MCF 10A (cell line): ENCODE measurements around the gene WWOX. TPM values are rescaled to one million over a fixed set of nuclear protein-coding genes. Genes with fewer than 3 reads are reported as not detected.

ENCODE experiments used
- BruUV-seq: library from RNA; stranded (reverse); fragments of 400-500 nt; replicated peaks from 2 replicates; lab custom pipeline; 2021; lab: Mats Ljungman, UMichigan
- CTCF ChIA-PET: fragments of 300-600 bp; sonication (Branson Sonifier 250); formaldehyde crosslinking; extraction: SDS; loops from one replicate; lab custom pipeline; 2021; ENCODE audit warnings: antibody characterized with exemption, inconsistent platforms; lab: Yijun Ruan, JAX
- POLR2A ChIA-PET: fragments of 300-600, 350-650 bp; sonication (Branson Sonifier 250); formaldehyde crosslinking; extraction: SDS; loops from one replicate; lab custom pipeline; 2020; ENCODE audit warnings: antibody characterized with exemption, inconsistent platforms; lab: Yijun Ruan, JAX
- DNase-seq: peaks from one replicate; pipeline ENCODE4 v3.0.0-alpha.2; 2018; ENCODE audit not compliant: unreplicated experiment
- H3K27ac Mint-ChIP-seq: one replicate; pipeline ENCODE4 v1.8.0; 2022; ENCODE audit warnings: mild to moderate bottlenecking, low read depth, mixed read lengths; ENCODE audit not compliant: unreplicated experiment
- H3K27me3 Mint-ChIP-seq: one replicate; pipeline ENCODE4 v1.8.0; 2022; ENCODE audit warnings: mixed read lengths; ENCODE audit not compliant: insufficient read depth, unreplicated experiment
- H3K36me3 Mint-ChIP-seq: one replicate; pipeline ENCODE4 v1.8.0; 2022; ENCODE audit warnings: mild to moderate bottlenecking, moderate library complexity, mixed read lengths; ENCODE audit not compliant: insufficient read depth, unreplicated experiment
- H3K4me1 Mint-ChIP-seq: one replicate; pipeline ENCODE4 v1.8.0; 2022; ENCODE audit warnings: mixed read lengths; ENCODE audit not compliant: insufficient read depth, unreplicated experiment
- H3K4me3 Mint-ChIP-seq: one replicate; pipeline ENCODE4 v1.8.0; 2022; ENCODE audit warnings: mild to moderate bottlenecking, moderate library complexity, mixed read lengths; ENCODE audit not compliant: unreplicated experiment
- H3K9me3 Mint-ChIP-seq: one replicate; pipeline ENCODE4 v1.8.0; 2022; ENCODE audit warnings: mixed read lengths; ENCODE audit not compliant: unreplicated experiment
- intact Hi-C: fragments of 100-400 bp; cut with micrococcal nuclease; formaldehyde crosslinking; loops from 2 replicates; pipeline ENCODE4 v1.14.1; 2022
- total RNA-seq: library from RNA; stranded (reverse); gene quantifications from 2 replicates; pipeline ENCODE4 v1.2.3, GENCODE V29; 2022
- TF ChIP-seq, protein P1 (sequence below): fragments of 200-600 bp; IDR thresholded peaks from one replicate; pipeline ENCODE4 v1.8.0; 2022; ENCODE audit warnings: antibody characterized with exemption, mild to moderate bottlenecking; ENCODE audit not compliant: unreplicated experiment

The WWOX gene
- total RNA-seq, 1 experiment from 2014 or later, result 18.1 TPM

- Mint-ChIP-seq H3K27me3 (no peaks in the 10 kb centered on the region), H3K27ac (no peak overlapping the region), H3K9me3 (peaks cover 6% of the 10 kb centered on the region), H3K36me3 (no peaks in the 10 kb centered on the region), H3K4me3 (no peak overlapping the region), H3K4me1 (no peaks in the 10 kb centered on the region)
- TF ChIP-seq, protein P1, sequence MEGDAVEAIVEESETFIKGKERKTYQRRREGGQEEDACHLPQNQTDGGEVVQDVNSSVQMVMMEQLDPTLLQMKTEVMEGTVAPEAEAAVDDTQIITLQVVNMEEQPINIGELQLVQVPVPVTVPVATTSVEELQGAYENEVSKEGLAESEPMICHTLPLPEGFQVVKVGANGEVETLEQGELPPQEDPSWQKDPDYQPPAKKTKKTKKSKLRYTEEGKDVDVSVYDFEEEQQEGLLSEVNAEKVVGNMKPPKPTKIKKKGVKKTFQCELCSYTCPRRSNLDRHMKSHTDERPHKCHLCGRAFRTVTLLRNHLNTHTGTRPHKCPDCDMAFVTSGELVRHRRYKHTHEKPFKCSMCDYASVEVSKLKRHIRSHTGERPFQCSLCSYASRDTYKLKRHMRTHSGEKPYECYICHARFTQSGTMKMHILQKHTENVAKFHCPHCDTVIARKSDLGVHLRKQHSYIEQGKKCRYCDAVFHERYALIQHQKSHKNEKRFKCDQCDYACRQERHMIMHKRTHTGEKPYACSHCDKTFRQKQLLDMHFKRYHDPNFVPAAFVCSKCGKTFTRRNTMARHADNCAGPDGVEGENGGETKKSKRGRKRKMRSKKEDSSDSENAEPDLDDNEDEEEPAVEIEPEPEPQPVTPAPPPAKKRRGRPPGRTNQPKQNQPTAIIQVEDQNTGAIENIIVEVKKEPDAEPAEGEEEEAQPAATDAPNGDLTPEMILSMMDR, result no peak
- ChIA-PET POLR2A (no interaction called here), CTCF (no interaction called here)
- no TSS peak for BruUV-seq
- intact Hi-C loops, result no loop called here
- DNase-seq, result no peak
Observed at GRCh38 chr16:78340590-78340989, 241.1 kb downstream of the WWOX start.

- intact Hi-C loops, result no loop called here
- BruUV-seq, result no TSS peak
Observed at GRCh38 chr16:78348068-78348467, 248.6 kb downstream of the WWOX start.

GRCh38 chr16:78348886-78349285, 249.4 kb downstream of the WWOX start:
- intact Hi-C loops, result no loop called here
- peaks cover 2% of the 10 kb centered on the region for H3K9me3 Mint-ChIP-seq
- H3K27me3 Mint-ChIP-seq, result no peaks in the 10 kb centered on the region
- H3K4me1 Mint-ChIP-seq, result no peaks in the 10 kb centered on the region
- no peak for DNase-seq
- H3K27ac Mint-ChIP-seq, result no peak overlapping the region
- TF ChIP-seq, protein P1, result no peak
- H3K4me3 Mint-ChIP-seq, result no peak overlapping the region
- no peaks in the 10 kb centered on the region for H3K36me3 Mint-ChIP-seq
- POLR2A ChIA-PET, result no interaction called here
- BruUV-seq, result no TSS peak
- CTCF ChIA-PET, result no interaction called here

More at GRCh38 chr16:78348068-78348467, 248.6 kb downstream of the WWOX start:
- DNase-seq, result no peak
- Mint-ChIP-seq H3K4me3 (no peak overlapping the region), H3K27me3 (no peaks in the 10 kb centered on the region), H3K4me1 (no peaks in the 10 kb centered on the region), H3K9me3 (peaks cover 6% of the 10 kb centered on the region), H3K27ac (no peak overlapping the region), H3K36me3 (no peaks in the 10 kb centered on the region)
- POLR2A ChIA-PET, result no interaction called here
- CTCF ChIA-PET, result no interaction called here
- TF ChIP-seq, protein P1, result no peak

- H3K27ac Mint-ChIP-seq, result no peak overlapping the region
- CTCF ChIA-PET, result no interaction called here
- H3K4me1 Mint-ChIP-seq, result no peaks in the 10 kb centered on the region
- H3K36me3 Mint-ChIP-seq, result no peaks in the 10 kb centered on the region
- H3K27me3 Mint-ChIP-seq, result no peaks in the 10 kb centered on the region
- no peaks in the 10 kb centered on the region for H3K9me3 Mint-ChIP-seq
- no TSS peak for BruUV-seq
- POLR2A ChIA-PET, result no interaction called here
- intact Hi-C loops, result no loop called here
- H3K4me3 Mint-ChIP-seq, result no peak overlapping the region
- TF ChIP-seq, protein P1, result no peak
- DNase-seq, result no peak
Observed at GRCh38 chr16:78352184-78352583, 252.7 kb downstream of the WWOX start.
